HPDE6-E6E7 (cell line): Measurements from ENCODE around the gene WNK2.
"Not testable (repeated sequence)": the region's sequence is repeated elsewhere in the genome, so short reads cannot be mapped to it uniquely, and the experiment has no call there.

Source experiments
- DNase-seq: peaks from one replicate; pipeline ENCODE4 v3.0.0; 2011; ENCODE audit warnings: missing footprints; ENCODE audit errors: extremely low spot score

The WNK2 gene

DNA sequence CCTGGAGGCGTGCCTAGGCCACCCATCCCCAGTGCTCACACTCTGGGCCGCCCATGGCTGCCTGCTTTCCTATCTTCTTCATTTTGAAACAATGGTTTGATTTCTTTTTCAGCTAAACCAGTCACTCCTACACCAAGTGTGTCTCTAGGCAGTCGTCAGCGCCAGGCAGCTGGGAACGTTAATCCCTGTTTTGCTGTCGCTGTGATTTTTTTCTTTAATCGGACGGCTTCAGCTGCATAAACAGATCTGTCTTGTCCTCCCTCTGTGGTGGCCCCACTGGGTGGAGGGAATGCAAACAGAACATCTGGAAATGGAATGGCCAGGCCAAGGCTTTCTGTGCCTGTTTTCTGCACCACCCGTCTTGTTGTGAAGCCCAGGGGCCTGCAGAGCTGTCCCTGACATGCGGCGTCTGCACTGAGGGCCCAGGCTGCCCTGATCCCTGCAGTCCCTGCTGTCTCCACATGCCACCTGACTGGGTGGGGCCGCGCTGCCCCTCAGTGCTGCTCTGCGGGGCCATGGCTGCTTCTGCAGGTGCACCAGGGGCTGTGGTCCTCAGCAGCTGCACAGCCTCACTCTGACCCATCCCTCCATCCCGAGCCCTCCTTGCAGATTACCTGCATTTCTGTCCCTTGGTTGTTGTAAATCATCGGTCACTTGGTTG, 51.5 kb downstream of the WNK2 start:
- no peak for DNase-seq

GRCh38 chr9:93236541-93237206, 52.7 kb downstream of the WNK2 start:
- DNase-seq = no peak

- DNase-seq = no peak
Observed at GRCh38 chr9:93237540-93237939, 53.6 kb downstream of the WNK2 start.

DNA sequence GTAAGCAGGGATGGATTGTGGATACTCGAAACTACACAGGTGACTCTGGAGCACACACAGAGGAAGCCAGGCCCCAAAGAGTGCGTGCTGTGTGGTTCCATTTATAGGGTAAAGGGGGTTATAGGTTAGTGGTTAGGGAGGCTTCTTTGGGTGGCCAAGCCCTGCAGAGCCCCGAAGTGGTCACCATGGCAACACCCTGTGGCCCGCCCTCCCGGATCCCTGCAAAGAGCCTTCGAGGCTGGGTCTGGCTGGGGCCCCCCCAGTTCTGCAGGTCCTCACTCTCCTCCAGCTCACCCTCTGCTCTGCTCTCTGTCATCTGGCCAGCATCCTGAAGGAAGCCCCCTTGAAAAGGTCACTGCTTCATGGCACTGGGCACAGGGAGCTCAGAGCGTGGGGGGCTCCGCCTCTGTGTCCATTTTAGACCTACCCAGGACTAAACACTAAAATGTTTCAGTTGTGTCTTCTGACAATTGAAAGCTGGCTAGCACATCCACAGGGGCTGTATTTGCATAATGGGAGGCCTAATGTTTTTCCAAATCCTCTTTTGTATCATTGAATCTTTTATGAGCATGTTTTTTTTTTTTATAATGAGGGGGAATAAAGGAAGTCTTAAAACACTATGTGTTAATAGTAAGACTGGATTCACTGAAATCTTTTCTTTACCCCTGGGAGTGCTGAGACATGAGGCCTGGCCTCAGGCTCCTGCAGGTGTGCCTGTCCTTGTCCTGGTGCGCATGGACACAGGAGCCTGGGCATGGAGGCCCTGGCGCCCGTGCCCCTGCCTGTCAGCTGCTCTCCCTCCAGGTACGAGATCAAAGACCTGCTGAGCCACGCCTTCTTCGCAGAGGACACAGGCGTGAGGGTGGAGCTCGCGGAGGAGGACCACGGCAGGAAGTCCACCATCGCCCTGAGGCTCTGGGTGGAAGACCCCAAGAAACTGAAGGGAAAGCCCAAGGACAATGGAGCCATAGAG, 55.3 kb downstream of the WNK2 start:
- no peak for DNase-seq

- no peak for DNase-seq
Observed at GRCh38 chr9:93240891-93241334, 57.0 kb downstream of the WNK2 start.

DNA sequence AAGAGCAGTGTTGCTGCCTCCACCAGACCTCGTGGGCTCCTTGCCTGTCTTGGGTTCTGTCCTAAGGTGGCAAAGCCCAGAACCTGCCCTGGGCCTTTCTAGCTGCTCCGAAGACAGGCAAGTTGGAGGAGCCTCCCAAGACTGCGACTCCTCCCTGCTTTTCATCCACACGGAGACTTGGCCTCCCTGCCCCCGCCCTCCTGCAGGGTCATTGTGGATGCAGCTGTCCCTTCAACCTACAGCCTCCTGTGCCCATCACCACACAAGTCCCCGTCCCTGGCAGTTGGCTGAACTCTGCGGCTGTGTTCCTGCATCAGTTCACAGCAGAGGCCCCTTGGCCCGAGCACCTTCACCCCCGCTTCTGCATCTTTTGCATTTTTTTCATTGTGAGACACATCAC, 59.2 kb downstream of the WNK2 start:
- no peak for DNase-seq

GRCh38 chr9:93244101-93244500, 60.2 kb downstream of the WNK2 start:
- no peak for DNase-seq

GRCh38 chr9:93244510-93245436, 60.8 kb downstream of the WNK2 start:
- peak; percentile 29 for DNase-seq

DNA sequence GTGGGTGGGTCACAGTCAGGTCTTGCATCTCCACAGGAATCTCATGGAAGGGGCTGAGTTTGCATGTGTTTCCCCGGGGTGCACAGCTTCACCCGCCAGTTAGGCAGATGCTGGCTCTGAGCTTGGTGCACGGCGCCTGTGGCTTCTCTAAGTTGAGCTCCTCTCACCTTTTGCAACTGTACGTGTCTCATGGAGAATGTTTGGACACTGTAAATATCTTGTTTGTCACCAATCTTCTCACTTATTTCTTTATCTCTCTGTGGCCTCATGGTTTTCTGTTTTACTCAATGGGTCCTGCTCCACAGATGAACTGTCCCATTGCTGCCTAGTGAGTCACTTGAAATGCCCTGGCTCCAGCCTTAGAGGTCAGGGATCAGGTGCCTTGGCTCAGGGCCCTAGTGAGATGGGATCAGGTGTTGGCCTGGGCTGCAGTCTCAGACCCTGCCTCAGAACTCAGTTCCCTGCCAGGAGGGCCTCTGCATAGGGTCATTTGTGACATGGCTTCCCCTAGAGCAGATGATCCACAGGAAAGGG, 61.6 kb downstream of the WNK2 start:
- DNase-seq = no peak

GRCh38 chr9:93246111-93246510, 62.2 kb downstream of the WNK2 start:
- no peak for DNase-seq

DNA sequence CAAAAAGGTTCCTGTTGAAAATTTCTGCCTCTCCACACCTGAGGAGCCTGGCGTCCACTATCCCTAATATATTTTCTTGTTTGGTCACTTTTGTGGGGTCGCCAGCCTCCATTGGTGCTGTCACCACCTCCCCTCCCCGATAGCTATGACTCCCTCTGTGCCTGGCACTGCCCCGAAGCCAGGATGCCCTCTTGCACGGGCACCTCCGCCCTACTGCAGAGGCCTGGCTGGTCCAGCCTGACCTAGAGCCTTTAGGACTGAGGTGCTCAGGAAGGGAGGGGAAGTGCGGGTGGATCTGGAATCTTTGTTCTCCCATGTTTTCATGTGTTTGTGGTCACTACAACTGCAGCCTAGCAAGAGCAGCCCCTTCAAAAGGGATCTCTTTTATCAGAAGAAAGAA, 62.6 kb downstream of the WNK2 start:
- DNase-seq = no peak

DNA sequence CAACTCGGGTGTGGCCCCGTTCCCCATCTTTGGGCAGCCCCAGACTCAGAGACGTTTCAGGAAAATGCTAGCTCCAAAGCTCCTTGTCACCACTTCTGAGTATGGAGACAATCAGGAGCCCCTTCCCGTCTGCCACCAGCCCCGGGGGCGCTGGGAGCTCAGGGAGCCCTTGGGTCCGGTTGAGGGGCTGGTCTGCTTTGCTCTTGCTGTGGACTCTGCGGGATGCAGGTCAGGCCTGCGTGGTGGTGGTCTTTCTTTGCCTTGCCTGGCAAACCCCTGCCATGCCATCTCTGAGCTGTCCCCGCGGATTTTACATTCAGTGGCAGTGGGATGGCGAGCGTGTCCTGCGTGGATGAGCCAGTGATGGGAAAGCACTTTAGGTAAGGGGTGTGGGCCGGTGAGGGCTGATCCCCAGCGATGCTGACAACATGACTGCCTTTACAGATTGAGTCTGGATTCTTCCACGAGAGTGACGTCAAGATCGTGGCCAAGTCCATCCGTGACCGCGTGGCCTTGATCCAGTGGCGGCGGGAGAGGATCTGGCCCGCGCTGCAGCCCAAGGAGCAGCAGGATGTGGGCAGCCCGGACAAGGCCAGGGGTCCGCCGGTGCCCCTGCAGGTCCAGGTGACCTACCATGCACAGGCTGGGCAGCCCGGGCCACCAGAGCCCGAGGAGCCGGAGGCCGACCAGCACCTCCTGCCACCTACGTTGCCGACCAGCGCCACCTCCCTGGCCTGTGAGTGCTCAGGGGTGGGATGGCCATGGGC, 63.3 kb downstream of the WNK2 start:
- DNase-seq = no peak

DNA sequence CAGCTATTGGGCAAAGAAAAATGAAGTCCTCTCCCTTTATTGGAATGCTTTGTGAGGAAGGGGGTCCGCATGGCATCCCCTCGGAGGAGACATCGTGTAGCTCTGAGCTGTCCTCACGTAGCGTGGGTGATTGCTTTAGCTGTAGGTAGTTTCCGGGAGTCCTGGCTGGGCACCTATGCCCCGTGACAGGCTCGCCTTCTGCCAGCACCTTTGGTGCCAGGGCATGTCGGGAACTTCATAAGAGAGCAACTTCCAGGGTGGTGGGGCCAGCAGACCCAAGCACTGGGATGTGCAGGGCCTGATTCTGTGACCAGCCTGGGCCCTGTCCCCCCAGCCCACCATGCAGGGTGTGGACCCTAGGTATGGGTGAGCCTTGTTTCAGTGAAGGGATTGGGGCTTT, 64.0 kb downstream of the WNK2 start:
- no peak for DNase-seq

DNA sequence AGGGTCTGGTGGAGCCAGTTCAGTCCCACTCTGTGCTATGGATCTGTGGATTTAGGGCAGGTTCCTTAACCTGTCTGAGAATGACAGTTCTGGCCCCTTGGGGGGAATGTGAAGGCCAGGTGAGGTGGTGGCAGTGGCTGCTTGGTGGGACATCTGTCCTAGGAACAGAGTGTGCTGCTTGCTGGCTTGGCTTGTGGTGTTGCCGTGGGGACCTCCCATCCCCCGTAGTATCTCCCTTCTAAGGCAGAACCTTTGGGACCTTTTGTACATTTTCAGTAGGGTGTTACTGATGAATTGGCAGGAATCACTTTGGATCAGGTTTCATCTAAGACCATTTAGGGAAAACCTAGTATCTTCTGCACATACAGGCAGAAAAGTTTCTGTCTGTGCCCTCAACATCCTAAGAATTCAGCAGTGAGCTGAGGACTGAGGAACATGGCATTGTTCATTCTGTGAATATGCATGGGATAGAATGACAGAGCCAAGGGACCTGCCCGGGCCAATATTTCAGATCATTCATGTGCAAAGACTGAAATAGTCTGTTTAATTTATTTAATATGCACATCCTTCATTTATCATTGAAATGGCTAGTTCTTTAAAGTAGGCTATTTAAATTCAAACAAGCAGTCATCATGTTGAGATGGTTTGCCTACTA, 64.6 kb downstream of the WNK2 start:
- DNase-seq = no peak

- DNase-seq = no peak
Observed at GRCh38 chr9:93250185-93250584, 66.2 kb downstream of the WNK2 start.

DNA sequence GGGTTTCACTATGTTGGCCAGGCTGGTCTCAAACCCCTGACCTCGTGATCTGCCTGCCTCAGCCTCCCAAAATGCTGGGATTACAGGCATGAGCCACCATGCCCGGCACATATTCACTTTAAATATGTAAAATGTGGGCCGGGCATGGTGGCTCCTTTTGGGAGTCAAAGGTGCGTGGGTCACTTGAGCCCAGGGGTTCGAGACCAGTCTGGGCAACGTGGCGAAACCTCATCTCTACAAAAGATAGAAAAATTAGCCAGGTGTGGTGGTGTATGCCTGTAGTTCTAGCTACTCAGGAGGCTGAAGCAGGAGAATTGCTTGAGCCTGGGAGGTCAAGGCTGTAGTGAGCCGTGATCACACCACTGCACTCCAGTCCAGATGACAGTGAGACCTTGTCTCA, 67.4 kb downstream of the WNK2 start:
- not testable (repeated sequence) for DNase-seq

DNA sequence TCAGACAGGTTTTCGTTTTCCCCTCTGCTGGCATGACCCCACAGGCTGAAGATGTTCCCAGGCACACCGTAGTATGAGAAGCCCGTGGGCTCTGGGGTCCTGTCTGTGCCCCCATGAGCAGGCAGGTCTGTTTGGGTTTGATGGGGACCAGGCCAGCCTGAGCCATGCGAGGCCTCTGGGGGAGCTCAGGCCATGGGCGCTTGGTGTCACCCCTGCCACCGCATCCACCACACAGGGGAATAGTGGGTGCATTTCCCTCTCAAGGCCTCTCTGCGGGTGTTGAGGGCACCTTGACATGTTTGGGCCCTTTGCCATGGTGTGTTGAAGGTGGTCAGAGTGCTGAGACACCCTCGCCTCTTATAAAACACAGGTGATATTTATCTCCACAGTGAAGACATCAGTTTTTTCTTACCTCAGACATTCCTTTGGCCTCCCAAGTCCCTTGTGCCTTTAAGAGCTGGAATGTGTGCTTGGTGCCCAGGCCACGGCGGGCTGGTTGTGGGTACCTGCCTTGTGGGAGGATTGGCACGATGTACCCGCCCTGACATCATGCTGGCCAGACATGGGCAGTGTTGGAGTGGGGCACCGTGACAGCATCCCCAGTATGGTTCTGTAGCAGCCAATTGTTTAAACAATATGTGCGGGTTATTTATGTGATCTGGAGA, 68.3 kb downstream of the WNK2 start:
- no peak for DNase-seq

- DNase-seq = no peak
Observed at GRCh38 chr9:93252781-93253530, 69.0 kb downstream of the WNK2 start.

DNA sequence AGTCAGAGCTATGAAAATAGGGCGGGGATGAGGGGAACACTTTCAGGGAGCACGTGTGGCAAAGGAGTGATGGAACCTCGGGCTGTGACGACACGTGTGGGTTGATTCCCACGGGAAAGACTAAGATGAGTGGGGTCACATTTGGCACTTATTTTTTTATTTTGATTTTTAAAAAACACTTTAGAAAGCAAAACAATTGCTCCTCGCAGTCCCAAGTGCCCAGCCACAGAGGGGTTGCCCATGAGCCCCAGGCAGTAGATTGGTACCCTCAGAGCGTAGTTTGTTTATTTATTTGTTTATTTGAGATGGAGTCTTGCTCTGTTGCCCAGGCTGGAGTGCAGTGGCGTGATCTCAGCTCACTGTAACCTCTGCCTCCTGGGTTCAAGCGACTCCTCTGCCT, 69.7 kb downstream of the WNK2 start:
- no peak for DNase-seq
